ENCODE results near the gene FHOD3.
A peak's percentile ranks its signal among the peaks of the same experiment; 100 is the strongest.

Gene FHOD3

DNA sequence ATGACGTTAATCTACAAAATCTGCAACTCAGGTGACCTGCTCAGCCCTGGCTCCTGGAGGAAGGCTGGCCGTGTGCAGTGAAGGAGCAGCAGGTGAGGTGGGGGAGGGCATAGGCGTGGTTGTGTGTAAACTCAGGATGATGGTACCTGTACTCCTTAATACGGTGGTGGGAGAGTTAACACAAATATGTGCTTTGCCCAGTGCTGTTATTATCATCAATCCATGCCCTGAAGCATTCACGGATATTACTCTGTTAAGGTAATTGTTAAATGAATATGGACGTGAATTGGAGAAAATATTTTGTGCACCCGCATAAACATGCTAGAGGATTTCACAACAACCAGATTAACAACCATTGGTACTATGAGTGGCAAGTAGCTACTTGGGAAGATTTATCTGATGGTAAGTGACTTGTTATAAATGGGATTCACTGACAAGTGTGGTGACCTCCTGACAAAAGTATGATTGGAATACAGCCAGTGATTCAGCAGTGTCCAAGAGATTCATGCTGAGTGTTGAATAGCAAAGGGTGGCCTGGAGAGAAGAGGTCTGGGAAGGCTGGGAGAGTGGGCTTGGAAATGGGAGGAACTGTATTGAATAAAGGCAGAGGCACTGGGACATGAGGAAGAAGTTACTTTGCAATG is 337.2 kb downstream of the FHOD3 start:
- peak; percentile 27 for DNase-seq

DNA sequence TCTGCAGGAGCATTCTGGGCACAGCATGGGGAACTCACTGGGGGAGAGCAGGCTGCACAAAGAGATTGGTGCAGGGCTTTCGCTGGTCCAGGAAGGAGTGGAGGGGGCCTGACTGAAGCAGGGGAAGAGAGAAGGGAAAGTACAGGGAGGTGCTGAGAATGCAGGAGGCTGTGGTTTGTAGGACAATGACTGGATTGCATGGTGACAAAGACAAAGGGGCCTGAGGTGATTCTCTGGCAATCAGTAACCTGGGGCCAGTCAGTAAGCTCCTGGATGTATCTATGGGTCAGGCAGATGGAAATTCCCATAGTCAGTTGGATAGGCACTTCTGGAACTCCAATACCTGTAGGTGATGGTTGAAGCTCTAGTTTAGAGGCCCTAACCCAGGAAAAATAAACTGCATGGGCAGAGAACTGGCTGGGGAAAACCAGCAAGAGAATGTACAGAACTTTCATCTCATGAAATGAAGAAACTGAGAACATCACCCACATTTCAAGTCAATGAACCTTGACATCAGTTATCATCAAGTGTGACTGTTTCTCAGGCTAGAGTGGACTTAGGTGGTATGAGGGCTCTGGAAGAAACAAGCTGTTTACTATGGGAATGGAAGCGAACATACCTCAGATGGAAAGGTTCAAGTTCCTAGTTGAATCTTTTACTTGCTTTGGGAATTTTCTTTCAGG is 338.0 kb downstream of the FHOD3 start:
- DNase-seq: no peak

DNA sequence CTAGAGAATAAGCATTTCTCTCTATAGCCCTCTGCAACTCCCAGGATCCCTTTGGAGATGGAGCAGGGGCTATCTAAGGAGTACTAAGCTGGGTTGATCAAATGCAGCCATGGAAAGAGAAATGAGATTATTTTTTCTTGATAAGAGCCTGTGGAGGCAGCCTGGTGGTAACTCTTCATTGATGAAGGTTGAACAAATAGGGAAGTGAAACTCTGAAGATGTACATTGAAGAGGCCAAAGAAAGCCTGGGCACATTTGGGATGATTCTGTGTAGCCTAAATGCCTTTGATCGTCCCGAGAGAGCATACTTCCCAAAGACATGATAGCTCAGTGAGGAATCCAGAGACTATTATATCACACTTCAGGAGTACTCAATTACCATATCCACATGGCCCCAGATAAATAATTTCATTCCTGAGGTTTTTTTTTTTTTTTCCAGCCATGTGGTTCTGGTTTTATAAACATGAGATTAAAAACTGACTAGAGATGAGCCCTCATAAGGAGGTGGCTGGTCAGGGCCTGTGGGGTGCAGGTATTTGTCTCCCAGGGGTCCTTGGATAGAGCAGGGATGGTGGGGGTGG is 338.8 kb downstream of the FHOD3 start:
- peak; percentile 57 for DNase-seq

DNA sequence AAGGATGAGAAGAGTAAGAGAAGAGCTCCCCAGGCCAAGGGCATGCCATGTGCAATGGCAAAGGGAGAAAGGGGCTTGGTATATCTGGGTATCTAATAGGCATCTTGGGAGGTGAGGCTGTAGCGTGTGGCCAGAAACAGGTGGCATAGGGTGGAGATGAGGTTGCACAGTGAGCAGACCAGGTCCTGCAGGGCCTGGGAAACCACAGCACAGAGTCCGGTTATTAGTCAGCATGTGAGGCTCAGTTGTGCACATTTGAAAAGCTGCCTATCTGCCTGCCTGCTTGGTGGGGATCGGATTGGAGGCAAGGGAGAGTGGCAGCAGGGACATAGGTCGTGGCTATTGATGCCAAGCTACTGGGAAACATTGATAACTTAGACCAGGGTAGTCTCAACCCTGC is 340.7 kb downstream of the FHOD3 start:
- no peak for DNase-seq

DNA sequence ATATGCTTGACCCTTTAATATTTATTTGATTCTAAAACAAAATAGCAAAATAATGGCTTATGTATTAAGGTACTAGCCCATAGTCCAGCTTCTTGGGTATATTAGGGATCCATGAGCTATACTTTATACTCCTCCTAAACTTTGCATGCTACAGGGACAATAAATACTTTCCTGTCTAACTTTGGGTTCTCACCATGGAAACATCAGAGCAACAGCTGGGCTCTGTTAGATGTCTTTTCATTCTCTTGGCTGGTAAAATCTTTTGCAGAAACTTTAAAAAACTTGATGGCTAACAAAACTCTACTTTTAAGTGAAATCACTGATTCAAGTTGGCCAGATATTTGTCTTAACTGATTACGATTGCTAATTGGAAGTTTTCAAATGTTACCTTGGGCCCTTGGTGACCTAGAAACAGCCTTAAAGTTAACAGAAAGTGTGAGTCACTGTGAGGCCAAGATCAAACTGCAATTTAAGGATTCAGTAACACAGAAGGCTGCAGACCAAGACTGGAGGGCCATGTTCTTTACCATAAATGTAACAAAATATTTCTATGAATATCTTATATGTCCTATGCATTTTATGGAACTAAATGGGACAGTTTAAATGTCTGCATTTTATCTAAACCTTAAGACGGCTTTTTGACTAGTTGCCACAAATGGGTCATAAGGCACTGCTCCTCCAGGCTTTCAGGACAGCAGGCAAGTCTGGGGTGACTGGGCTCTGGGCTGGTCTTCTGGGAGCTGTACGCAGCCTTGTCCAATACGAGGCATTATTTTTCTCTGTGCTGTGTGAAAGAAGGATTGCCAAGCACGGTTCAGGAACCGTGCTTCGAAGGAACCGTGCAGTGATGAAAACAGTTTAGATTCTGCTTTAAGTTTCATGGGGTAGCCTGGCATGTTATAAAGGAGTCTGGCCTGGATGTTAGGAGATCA is 342.8 kb downstream of the FHOD3 start:
- DNase-seq: no peak

DNA sequence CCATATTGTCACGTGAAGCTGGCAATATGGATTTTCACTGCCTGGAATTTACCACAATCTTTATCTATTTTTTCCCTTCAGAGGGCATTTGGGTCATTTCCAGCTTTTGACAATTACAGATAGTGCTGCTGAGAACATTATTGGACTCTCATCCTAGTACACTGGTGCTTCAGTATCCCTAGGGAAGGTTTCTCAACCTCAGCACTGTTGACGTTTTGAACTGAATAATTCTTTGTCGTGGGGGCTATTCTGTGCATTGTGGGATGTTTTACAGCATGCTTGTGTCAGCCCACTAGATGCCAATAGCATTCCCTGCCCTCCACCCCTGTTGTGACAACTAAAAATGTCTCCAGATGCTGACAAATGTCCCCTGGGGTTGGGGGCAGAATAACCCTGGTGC is 345.5 kb downstream of the FHOD3 start:
- DNase-seq: no peak

DNA sequence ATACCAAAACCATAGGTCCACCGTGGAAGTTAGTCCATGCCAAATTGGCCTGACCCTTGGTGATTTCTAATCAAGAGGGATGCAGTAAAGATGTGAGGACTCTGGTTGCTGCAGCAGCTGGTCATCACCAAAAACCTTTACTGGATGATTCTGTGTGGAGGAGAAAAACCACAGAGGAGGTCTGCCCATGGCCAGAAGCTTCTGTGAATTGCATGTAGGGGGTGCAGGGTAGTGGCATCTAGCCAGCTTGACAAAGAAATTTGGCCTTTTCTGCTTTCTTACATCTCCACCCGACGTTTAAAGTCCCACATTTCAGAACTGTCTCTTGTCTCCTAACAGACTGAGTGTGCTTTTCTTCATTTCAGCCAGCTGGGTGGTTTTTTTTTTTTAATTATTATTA is 351.3 kb downstream of the FHOD3 start:
- no peak for DNase-seq

DNA sequence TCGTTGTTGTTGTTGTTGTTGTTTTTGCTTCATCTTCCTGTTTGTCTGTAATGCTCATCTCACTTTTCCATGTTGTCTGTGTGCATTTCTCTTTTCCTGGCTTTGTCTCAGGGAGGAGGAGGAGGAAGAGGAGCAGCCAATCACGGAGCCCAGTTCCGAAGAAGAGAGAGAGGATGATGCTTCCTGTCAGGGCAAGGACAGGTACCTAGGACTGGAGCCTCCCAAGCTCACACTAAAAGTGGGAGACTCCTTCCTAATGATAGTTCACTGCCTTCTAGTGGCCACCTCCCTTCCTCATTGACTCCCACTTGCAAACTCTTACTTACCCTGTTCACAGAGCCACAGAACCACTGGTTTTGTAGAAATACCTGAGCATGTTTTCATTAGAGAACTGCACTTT is 351.7 kb downstream of the FHOD3 start:
- DNase-seq: no peak

DNA sequence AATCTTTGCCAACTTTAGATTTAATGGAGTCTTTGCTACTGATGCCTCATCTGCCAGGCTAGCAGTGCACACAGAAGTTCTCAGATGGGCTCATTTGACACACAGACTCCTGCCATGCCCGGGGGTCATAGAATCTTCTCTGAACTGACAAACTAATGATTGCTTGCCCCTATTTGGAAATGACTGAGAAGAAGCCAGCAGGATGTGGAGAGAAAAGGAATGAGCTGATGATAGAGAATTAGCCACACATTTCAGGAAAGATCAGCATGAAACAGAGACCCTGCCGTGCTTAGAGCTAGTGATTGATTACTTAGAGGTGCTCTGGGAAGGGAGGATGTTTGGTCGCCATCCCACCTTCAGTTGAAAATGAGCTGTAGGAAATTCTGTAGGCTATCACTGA is 352.8 kb downstream of the FHOD3 start:
- peak; percentile 22 for DNase-seq

DNA sequence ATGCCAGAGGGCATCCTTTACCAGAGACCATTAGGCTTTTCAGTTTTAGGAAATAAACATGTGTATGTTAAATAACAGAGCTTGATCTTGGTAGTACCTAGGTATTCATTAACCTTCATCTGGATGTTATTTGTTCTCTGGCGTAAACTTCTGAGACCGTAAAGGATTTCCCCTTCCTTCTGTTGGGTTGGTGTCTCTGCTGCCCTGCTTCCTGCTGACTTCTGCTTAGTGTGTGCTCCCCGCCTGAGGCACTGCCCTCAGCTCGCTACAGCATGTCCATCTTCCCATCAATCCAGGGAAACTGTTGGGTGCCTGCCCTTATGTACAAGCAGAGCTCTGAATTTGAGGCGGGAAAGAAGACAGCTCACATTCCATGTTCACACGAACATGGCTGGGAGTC is 353.4 kb downstream of the FHOD3 start:
- DNase-seq: no peak

DNA sequence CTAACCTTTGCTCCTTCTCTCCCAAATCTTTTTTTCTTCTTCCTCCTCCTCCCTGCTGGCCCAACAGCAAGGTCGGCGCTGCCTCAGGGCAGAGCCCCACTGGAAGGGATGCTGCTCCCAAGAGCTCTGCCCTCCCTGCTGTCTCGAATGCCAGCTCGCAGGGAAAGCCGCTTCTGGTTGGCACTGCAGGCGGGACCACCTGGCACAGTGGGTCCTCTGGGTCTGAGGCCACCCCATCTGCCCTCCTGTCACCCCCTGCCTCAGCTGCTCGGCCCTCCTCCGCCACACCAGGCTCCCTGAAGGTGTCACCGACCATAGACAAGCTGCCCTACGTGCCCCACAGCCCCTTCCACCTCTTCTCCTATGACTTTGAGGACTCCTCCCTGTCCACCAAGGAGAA is 355.0 kb downstream of the FHOD3 start:
- DNase-seq: no peak

DNA sequence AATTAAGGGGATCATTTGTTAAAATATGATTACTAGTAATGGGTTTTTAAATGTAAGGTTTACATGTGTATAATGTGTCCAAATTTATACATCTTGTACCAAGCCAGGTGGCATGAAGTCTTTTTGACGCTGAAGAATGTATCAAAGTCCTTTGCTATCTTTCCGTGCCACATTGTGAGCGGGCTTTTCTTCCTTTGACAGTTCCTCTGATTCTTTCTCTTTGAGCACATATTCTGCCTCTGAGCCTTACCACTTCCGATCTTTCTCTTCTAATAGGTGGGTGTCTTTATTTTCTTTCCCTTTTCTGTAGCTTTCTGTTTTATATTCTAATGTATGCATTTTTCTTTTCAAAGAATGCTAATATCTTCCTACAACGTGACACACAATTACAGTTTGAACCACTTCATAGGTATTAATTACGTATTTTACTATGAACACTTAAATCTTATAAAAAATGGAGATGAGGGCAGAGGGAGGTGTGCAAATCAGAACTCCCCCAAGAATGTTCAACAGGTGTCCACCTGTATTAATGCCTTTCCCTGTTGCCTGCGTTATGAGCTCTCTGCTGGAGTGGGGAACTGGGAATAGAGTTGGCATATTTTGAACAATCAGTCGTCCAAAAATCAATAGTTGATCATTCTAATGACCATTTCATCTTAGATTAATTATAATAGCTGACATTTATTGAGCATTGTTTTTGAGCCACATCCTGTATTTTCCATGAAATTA is 355.8 kb downstream of the FHOD3 start:
- no peak for DNase-seq

DNA sequence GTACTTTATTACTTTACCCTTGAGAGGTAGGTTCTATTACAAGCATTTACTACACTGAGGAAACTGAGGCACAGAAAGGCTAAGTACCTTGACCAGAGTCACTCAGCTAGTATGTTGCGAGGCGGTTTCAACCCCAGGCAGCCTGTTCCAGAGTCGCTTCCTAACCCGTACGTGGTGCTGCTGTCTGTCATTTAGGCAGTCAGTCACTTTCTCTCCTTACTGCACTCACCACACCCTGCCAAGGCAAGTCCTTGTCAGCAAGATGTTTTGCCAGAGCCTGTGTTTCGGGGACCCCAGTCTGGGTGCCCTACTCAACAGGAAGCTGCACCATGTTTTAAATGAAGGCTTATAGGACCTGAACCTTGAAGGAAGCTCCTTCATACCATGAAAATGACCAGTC is 356.4 kb downstream of the FHOD3 start:
- DNase-seq: no peak

DNA sequence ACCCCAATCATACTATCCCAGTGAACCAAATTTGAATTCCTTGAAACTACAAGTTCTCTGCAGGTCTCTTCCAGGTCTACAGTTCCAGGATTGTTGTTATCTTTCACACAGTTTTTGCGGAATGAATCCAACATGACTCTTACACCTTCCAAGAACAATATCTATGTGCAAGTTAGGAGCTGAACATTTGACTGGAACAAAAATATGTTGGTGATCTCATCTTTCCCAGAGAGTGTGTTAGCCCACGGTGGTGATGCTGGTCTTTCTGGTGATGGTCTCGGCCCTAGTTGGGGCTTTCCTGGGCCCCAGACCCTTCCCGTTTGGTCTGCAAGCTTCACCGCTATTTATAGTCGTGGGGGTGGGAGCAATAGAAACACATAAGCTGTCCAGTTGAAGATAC is 357.6 kb downstream of the FHOD3 start:
- DNase-seq: no peak

DNA sequence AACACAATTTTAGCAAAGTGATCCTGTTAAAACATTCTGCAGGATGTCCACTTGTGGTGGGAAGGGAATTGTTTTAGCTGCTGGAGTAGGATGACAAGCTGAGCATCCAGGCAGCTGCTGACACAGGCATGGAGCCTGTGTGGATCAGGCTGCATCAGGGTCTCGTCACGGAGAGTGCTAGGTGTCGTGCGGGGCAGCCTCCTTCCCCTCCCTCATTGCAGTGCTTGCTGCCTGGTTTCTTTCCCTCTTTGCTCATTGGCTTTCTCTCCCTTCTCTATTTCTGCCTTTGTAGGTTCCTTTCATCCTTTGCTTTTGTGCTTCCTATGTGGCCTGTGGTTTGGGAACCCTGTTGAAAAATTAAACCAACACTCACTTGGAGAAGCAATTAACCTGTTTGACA is 358.4 kb downstream of the FHOD3 start:
- DNase-seq: no peak

DNA sequence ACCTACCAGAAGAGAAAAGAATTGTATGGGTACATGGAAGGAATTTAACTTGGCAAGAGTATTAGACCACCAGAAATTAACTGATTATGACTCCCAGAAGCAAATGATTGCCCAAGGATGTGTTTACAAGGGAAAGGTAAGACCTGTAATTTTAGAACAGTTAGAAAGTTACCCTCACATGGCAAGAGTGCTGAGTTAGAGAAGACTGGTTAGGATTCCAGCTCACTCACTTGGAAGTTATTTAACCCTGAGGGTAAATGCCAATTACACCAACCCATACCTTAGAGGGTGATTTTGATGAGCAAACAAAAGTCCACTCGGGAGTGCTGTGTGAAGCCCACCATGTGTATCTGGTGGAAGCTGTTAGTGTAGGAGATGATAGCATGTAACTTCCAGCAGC is 361.1 kb downstream of the FHOD3 start:
- DNase-seq: no peak

DNA sequence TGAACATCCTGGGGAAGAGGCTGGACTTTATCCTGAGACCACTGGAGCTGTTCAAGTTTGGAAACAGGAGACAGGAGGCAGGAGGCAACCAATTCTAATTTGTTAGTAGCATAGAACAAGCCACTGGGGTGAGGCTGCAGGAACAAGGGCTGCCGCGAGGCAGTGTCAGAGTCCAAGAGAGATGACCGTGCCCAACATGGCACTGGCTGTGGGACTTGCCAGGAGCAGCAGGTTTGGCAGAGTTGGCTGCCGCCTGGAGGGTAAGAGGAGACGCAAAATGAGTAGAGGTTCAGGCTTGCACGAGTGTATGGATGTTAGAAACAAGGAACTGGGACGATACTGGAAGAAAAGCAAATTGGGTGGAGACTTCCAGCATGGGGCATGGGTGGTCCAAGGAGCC is 362.8 kb downstream of the FHOD3 start:
- no peak for DNase-seq

DNA sequence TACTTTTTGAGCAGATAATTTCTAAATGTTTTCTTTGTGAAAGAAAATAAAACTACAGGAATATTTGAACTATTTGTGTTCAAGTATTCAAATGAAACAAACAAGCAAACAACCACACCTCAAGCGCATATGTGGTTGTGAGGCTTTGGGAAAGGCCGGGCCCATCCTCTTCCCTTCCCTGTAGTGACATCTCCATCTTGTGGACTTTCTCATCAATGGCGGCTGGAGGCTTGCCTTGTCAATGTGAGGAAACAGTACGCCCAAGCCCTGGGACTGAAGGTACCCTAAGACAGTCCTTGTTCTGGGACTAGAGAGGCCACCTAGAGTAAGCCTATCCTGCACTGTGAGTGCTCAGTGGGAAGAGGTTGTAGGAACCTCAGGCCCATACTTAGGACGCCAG is 364.5 kb downstream of the FHOD3 start:
- DNase-seq: peak; percentile 26

DNA sequence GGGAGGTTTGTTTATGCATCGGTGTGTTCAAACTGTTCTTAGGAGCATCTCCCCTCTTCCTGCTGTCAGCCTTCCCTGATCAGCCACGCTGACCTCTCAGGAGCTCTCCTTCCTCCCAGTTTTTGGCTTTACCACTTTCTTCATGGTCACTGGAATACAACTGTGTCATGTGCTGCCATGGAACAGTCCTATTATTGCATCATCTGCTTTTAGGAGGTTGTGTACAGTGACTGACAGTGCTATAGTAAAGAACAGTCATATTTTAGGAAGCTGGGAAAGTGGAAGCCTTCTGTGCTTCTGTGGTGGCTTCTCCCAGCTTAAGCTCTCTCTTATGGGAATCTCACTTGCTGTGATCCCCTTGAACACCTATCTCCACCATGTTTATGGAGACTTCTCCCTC is 365.8 kb downstream of the FHOD3 start:
- DNase-seq: no peak

DNA sequence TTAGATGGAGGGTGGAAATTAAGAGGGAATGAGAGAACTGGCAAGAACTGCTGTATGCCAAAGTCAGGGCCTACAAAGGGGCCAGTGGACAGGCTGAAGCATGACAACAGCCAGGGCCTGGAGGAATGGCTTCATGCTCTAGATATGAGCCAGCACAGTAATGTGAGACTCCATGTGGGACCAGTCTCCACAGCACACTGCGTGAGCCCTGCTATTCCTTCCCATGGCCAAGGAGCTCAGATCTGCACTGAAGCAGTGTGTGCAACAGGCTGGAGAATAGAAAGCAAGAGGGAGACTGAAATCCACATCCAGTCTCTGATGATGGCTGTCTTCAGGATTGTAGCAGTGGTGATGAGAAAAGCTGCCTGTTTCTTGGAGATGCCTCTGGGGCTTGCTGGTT is 368.4 kb downstream of the FHOD3 start:
- no peak for DNase-seq

DNA sequence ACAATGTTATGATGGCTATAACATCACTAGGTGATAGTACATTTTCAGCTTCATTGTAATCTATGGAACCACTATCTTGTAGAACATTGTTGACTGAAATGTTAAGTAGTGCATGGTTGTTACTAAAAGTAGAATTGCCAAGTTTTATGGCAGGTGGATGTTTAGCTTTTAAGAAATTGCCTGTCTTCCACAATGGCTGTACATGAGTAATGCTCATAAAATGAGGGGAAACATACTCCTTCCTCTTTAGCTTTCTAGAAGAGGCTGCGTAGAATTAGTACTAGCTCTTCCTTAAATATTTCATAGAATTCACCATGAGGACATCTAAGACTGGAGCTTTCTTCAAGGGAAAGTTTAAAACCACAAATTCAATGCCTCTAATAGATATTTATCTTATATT is 370.3 kb downstream of the FHOD3 start:
- no peak for DNase-seq

DNA sequence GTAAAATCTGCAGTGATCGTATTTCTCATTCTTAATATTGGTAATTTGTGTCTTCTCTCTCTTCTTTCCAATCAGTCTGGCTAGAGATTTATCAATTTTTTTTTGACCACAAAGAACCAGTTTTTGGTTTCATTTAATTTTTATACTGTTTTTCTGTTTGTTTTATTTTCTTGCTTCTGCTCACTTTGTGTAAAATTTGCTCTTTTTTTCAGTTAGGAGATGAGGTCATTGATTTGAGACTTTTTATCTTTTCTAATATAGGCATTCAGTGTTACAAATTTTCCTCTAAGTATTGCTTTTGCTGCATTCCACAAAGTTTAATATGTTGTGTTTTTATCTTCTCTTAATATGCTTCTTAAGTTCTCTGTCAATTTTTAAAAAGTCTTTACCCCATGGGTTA is 370.8 kb downstream of the FHOD3 start:
- no peak for DNase-seq

Data from fibroblast of skin of abdomen (primary cell).